GM18519 (cell line): Measurements from ENCODE around the gene MFAP4.

Experiments
- ATAC-seq: cut with Tn5 transposase; IDR thresholded peaks from one replicate; pipeline ENCODE4 v1.9.1; 2021; ENCODE audit warnings: mild to moderate bottlenecking, moderate library complexity; ENCODE audit not compliant: unreplicated experiment, low FRiP score

The MFAP4 gene

DNA sequence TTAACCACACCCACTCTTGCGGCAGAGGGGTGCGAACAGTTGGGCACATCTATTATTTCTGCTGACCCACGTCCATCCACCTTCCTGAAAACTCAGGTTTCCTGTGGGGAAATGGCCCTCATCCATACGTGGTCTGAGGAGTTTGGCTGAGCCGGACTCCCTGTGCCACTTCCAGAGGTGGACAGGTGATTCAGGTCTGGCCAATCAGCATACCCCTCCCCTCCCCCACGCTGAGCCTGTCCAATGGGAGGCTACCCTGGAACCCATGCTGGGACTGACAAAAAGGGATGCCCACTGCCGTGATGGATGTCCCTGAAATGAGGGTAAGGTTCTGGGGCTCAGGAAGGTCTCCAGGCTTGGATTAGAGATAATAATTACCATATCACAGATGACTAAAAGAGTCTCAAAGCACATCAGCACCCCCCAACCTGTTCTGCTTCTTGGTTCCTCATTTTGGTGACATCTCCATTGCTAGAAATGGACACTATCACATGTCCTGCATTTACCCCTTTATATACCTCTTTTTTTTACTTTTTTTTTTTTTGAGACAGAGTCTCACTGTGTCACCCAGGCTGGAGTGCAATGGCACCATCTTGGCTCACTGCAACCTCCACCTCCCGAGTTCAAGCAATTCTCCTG, 14.0 kb downstream of the MFAP4 start:
- ATAC-seq, result no peak

DNA sequence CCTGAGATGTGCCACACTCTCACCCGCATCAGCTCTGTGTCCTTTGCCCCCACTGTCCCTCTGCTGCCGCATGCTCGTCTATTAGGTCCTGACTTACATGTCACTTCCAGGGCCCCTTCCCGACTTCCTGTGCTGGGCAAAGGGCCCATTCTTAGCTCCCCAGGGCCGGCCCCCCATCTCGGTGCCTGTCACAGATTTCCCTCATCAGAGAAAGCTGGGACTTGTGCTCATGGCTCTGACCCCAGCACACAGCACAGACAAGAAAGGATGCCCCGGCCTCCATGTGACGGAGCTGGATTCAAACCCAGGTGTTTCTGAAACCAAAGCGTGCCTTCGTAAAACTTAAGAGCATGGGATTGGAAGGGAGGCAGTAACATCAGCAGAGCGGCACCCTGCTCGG, 14.6 kb downstream of the MFAP4 start:
- no peak for ATAC-seq

DNA sequence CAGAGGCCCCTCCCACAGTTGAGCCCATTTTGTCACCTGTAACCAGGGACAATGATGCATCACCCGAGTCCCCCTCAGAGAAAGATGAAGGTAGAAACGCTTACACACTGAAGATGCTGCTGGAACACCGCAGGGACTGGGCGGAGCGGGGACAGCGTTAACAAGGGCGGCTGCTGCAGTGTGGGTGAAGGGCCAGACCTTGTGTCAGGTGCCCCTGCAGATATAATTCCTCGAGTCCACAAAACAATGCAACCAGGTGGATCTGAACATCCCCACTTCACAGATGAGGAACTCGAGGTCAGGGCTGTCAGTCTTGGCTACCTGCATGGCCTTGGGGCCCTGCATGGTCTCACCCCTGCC, 15.0 kb downstream of the MFAP4 start:
- ATAC-seq, result no peak

DNA sequence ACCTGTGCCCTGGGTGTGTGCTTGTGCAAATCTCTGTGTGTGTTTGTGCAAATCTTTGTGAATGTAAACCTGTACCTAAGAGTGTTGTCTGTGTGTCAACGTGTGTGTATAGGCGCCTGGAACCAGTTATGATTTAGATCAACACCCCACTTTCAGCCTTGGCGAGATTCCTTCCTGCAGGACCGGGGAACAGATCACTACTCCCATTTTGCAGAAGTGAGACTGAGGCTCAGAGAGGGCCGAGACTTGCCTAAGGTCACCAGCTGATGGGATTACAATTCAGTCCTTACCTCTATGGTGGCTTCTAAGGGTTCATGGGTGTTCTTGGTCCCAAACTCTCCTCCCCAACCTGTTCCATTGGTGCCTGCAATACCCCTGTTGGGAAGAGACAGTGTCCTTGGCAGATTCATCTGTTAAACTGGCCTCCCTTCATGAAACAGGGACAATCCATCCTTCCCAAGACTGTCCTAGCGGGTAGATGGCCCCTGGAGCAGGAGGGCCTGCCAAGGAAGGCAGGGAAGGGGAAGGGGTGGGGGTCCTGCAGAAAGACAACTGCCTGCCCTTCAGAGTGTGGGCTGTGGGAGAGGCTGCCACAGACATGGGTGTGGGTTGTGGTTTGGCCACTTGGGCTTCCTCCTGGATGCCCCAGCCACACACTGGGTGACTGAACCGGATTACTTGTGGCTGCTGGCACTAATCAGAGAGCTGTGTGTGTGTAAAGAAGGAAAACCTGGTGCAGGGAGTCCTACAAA, 15.6 kb downstream of the MFAP4 start:
- ATAC-seq, result no peak

DNA sequence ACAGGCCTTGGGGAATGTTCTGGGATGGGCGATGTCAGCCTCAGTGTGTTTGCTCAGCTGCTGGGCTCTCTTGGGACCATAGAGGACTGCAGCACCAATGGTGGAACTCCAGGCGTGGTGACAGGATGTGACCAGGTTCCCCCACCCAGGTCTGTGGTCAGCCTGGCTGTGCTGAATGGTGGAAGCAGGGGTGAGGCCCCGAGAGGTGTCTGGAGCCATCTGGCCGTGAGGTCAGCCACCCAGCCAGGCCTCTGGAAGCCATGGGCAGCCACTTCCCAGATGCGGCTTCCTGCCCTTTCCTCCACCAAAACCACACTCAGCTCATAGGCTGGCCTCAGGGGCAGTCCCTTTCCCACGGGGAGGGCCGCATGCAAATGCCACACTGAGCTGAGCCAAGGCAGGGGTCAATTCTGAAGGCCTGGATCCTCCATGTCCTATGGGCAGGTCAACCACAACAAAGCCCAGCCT, 16.5 kb downstream of the MFAP4 start:
- no peak for ATAC-seq

DNA sequence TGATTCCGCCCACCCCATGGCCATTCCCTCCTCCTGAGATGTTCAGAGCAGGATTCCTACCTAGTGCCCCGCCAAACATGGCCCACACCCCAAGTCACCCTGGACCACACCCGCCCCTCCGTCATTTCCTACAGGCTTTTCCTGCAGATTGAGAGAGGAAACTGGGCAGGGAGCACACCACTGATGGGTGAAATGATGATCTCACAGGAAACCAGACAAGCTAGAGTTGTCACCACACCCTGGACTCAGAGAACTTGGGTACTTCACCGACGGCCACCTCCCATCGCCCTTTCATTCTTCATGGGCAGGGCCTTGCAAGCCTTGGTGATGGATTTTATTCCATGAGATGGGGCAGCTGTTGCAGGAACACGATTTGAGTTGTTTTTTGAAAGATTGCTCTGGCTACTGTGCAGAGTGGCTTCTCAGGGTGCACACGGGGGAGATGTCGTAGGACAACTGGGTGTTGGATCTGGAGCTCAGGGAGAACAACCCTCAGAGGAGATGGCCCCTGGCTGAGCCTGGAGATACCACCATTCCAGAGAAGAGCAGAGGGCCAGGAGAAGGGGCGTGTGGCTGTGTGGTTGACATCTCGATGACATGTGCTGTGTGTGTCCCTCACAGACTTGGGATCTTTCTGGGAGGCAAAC, 17.0 kb downstream of the MFAP4 start:
- no peak for ATAC-seq

DNA sequence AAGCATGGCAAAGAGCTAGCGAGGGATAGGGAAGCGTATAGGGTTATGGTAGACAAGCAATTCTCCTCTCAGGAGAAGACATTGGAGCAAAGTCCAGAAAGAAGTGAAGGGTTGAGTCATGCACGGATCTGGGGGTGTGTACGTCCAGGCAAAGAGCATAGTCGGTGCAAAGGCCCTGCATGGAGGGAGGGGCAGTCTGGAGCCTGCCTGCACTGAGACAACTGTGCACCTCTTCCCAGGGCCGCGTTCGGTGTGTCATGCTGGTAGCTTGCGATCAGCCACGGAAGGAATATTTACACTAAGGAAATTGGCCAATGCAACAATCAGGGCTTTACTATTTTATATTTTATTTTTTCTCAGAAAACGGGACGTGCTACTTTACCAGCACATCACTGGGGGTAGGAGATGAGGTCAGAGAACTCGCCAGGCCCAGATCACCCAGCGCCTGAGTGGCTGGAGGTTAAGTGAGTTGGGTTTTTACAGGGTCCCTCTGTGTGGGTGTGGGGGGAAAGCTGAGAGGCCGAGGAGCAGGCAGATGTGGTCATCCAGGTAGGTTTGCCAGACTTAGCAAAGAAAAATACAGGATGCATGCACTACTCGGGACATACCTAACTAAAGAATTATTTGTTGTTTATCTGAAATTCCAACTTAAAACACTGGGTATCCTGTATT, 17.7 kb downstream of the MFAP4 start:
- ATAC-seq, result no peak

DNA sequence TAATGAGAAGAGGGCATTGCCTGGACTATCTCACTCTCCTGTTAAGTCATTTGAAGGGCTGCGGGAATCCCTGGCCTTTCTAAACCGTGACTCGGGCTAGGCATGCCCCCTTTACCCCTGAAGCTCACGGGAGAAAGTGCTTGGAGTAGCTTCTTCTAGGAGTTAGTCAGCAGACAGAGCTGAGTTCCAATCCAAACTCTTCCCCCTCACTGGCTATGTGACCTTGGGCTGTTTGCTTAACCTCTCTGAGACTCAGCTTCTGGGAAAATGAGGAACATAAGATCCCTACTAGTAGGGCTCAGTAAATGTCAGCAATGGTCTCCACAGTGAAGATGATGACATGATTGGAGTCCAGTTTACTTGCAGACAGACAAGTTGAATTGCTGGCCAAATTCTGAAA, 18.8 kb downstream of the MFAP4 start:
- ATAC-seq, result no peak

DNA sequence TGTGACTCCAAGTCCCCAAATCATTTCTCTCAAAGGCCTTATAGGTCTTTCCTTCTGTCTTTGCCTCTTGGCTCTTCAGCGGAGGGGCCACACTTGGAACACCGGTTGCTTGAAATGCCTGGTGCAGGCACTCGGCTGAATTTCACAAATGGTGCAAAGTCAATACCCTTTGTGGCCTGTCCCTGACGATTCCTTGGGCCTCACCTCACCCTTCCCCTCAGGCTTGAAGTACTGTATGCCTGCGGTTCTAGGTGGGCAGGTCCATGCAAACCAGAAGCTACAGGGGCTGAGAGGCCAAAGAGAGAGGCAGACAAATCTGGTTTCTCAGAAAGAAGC, 20.4 kb downstream of the MFAP4 start:
- ATAC-seq, result no peak

DNA sequence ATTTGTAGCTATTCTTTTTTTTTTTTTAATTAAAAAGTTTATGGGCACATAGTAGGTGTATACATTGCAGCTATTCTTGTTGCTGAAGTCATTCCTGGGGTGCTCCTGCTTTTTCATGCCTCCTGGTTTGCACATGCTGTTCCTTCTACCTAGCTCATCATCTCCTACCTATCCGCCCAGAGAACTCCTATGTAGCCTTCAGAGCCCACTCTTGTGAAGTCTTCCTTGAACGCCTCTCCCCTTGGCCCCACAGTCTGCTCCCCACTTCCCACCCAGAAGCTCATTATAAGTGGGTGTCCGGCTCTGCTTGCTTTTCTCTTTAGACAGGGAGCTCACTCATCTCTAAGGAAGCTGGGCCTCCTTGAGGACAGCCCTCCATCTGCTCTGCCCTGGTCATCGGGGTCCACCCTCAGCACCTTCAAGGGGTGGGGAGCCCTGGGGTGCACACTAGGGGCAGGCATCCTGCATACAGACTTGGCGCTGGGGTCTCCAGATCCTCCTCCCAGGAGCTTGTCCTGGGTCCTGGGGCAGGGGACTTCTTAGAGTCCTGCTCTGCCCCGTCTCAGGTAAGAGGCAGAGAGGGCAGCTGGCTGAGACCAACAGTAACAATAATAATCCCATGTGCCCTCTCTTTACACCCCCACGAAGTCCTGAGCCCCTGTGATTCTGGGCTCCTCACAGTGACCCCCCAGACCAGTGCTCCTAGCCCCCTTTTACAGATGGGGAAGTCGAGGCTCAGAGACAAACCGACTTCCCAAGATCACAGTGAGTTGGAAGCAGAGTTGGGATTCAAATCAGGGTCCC, 21.0 kb downstream of the MFAP4 start:
- ATAC-seq, result no peak

DNA sequence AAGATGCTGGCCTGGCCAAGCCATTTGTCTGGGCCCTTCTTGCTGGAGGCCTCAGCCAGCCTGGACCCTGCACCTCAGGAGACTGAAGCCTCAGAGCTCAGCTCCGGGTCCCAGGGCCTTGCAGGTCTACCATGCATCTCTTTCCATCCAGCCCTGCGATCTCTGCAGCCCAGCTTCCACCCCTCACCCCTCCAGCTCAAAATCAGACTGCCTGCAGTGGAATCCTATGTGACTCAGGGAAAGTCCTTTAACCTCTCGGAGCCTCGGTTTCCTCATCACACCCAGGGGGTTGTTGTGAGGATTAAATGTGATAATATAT, 21.5 kb downstream of the MFAP4 start:
- no peak for ATAC-seq

DNA sequence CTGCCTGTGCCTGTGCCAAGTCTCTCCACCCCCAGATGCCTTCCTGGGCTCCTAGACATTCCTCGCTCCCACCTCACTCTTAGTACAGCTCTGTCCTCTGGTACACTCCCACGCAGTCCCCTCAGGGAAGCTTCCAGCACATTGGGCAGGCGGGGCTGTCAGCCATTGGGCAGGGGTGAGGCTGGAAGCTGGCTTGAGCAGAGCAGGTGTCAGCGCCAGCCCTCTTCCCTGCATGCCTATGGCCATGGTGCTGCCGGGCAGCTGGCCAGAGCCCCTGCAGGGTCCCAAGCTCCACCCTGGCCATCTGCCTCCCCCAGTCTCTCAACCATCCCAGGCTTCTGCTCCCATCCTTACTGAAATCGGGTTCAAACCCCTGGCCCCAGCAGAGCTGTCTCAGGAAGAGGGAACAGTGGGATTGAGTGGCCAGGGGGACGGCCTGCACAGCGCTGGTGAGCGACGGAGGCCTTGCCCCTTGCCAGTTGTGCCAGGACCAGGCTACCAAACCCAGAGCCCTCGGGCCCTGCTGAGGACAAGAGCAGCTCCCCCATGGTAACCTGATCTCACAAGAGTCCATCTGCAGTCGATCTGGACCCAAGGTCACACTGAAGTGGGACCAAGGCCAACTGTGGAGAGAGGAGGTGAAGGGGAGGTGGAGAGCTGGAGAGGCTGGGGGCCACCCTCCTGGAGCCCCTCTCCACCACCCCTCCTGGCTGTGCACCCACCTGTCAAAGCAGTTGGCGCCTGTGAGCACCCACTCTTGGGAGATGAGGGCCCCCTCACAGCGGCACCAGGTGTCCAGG, 22.1 kb downstream of the MFAP4 start:
- ATAC-seq, result no peak

DNA sequence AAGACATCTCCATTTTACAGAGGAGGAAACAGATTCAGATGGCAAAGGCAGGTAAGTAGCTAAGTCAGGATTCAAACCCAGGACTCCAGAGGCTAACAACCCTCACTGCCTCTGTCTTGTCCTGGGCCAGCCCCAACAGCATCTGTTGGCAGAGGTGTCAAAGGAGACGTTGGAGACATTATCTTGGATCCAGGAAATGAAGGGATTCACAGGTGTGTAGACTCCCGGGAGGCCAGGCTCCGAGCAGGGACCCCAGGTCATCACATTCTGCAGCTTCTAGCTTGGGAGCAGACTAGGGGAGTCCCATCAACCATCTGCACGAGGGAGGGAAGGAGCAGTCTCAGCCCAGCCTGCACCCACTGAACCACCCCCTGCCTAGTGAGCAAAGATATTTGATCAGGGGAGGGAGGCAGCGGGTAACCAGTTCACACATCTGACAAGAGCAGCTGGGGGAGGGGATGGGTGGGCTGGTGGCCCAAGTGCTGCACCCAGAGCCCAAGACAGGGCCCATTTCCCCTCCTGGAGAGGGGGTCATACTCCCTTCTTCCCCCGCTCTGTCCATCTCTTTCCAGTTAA, 23.4 kb downstream of the MFAP4 start:
- ATAC-seq, result no peak

DNA sequence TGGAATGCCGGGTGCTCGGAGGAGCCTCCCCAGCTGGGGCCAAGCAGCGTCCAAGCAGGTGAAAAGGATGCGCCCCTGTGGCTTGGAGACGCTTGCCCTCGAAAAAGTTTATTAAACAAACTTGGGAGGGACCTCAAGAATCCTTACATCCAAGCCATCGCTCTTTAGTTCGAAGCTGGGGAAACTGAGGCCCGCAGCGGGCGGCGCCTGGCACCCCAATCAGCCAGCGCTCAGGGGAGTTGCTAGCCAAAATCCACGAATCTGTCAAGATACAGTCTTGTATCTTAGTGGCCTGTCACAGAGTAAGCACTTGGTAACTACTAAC, 23.9 kb downstream of the MFAP4 start:
- ATAC-seq, result no peak

DNA sequence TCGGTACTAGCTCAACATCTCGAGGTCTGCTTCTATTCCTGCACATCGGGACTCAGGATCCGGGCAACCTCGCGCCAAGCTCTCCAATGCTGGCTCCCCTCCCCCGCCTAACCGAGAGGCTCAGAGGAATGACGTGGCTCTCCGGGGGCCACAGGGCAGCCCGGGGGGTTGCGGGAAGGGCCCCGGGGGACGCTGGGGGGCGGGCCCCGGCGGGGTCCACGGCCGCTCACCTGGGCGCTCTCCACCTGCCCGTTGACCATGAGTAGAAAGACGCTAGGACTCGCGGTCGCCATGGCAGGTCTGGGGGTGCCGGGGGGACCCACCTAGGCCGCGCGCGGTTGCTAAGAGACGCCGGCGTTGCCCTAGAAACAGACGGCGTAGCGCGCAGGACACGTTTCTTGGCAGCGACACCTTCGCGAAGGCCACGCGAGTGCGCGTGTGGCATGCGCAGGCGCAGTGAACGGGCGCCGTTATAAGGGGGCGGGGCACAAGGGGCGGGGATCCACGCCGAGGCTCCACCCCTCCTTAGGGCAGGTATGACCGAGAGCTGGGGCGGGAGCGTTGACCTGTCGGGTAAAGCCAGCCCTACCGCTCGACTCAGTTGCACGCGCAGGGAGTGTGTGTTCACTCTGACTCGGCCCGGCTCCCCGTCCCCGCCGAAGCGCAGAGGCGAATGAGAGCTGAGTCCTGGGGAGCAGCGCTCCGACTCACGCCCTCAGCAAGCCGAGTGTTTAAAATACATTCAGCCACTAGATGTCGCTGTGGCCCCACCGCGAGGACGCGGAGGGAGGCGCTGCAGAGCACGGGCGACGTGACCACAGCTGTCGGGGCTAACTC, 24.5 kb downstream of the MFAP4 start, which contains the start of gene B9D1:
B9D1 (minus strand) TSS at position 447 of the 837 bp plus-strand sequence; CDS start at position 293, 154 bp downstream.
- peak; percentile 52 for ATAC-seq

DNA sequence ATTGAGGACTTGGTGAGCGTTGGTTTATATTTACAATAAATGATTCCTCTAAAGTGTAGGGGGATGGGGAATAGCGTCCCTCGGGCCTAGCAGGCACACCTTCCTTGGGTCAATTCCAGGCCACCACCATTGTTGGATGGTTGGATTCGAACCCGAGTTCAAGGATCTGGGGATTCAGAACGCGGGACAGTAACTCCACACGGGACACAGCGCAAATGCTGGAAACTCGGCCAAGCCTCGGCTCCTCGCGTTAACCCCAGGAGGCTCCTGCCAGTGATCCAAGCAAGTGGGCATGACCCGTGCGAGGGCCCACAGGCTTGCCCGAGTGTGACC, 25.1 kb downstream of the MFAP4 start:
- ATAC-seq, result no peak

DNA sequence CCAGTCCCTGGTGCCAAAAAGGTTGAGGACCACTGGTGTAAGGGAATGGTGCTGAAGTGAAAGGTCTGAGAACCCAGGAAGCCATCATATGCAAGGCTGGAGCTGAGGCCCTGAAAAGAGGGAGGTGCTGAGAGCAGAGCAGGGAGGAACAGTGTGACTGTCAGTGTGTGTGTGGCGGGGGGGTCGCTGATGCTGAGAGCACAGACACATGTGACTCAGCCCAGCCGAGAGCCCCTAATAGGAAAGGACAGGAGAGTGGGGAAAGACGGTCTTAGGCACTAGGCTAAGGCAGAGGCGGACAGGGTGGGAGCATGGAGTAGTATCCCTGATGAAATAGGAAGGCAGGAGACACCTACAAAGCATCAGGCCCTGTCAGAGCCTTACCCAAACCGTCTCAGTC, 25.7 kb downstream of the MFAP4 start:
- ATAC-seq, result no peak

DNA sequence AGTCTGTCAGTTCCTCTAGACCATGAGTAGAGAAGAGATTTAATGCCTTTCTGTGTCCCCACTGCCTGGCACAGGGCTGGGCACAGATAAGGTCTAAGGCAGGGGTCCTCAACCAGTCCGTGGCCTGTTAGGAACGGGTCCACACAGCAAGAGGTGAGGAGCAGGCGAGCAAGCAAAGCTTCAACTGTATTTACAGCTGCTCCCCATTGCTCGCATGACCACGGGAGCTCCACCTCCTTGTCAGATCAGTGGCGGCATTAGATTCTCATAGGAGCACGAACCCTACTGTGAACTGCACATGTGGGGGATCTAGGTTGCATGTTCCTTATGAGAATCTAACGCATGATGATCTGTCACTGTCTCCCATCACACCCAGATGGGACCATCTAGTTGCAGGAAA, 26.2 kb downstream of the MFAP4 start:
- no peak for ATAC-seq

DNA sequence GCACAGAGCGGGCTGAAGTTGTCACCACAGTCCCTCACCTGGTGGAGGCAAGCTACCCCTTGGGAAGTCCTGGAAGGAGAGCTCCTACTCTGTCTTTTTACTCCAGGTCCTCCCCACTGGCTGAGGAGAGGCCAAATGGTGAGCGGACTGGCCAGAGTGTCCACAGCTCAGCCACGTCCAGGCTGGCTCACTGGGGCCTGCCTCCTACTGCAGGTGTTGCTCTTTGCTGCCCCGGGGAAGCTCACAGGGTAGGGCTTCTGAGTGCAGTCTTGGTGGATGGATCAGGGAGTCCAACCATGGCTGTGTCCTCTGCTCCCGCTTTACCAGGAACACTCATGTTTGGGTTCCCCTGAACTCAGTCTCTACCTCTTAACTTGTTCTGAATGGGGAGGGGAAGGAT, 27.1 kb downstream of the MFAP4 start:
- no peak for ATAC-seq
